Stimulated activated CD4-positive, alpha-beta T cell treated with anti-CD3 and anti-CD28 coated beads, Interleukin-12 subunit alpha, Interleukin-12 subunit beta, amount 100 ng/mL, for 4 hours (primary cell): Measurements from ENCODE around the gene KRTAP26-1.

Experiments used
- DNase-seq: peaks from one replicate; pipeline ENCODE4 v3.0.0-alpha.2; 2020

KRTAP26-1 gene

DNA sequence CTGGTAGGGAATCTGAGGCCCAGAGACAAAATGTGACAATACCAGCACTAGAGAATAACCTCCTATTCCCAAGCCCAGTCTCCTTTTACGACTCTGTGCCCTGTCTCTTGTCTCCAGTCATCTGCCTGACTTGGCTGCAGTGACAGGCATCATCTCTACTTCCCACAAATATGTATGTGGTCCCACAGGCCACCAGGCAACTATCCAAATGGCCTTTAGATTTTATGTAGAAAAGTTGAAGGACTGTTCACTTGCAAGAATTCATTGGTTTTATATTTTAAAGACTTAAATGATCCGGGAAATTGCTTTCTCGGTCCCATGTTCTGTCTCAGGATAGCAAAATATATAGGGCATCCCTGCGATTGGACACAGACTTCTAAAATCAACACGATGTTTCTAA, 49.0 kb downstream of the KRTAP26-1 start:
- no peak for DNase-seq

GRCh38 chr21:30269803-30270530, 50.1 kb downstream of the KRTAP26-1 start:
- no peak for DNase-seq
